CD8-positive, alpha-beta memory T cell (primary cell): ENCODE data around the gene NRIP1. TPM values are rescaled to one million over a fixed set of nuclear protein-coding genes. Genes with fewer than 3 reads are reported as not detected.

Source experiments
- CTCF ChIA-PET: fragments of 350-600 bp; sonication (Branson Sonifier 250); formaldehyde crosslinking; loops from one replicate; lab custom pipeline; 2021; ENCODE audit warnings: antibody characterized with exemption; lab: Charles Lee
- POLR2A ChIA-PET: fragments of 350-600 bp; sonication (Branson Sonifier 250); formaldehyde crosslinking; loops from one replicate; lab custom pipeline; 2021; ENCODE audit warnings: antibody characterized with exemption; lab: Charles Lee
- DNase-seq, 5 donors: peaks; one replicate each; pipeline versions ENCODE4 v3.0.0 to v3.0.0-alpha.2; 2020 to 2022; ENCODE audit warnings: mixed read lengths in 1 of 5
- H3K27ac ChIP-seq: one replicate; pipeline ENCODE4 v1.7.0; 2013; ENCODE audit warnings: low read depth, mild to moderate bottlenecking, low read length, moderate library complexity
- H3K27me3 ChIP-seq: 2 replicates; pipeline ENCODE4 v1.7.0; 2013; ENCODE audit warnings: low read length, mild to moderate bottlenecking; ENCODE audit not compliant: insufficient read depth, poor library complexity, severe bottlenecking
- H3K36me3 ChIP-seq: 2 replicates; pipeline ENCODE4 v1.7.0; 2013; ENCODE audit warnings: mild to moderate bottlenecking, low read length, moderate library complexity; ENCODE audit not compliant: insufficient read depth
- H3K4me1 ChIP-seq: 2 replicates; pipeline ENCODE4 v1.7.0; 2013; ENCODE audit warnings: mild to moderate bottlenecking, low read length, moderate library complexity; ENCODE audit not compliant: insufficient read depth
- H3K4me3 ChIP-seq: 2 replicates; pipeline ENCODE4 v1.7.0; 2013; ENCODE audit warnings: mild to moderate bottlenecking, low read length
- H3K9me3 ChIP-seq: 2 replicates; pipeline ENCODE4 v1.7.0; 2013; ENCODE audit warnings: mild to moderate bottlenecking, low read length
- H3K27ac Mint-ChIP-seq, 8 donors: one replicate each; pipeline ENCODE4 v1.8.0; 2020 to 2021; ENCODE audit warnings: mixed read lengths in 8 of 8, mild to moderate bottlenecking in 6 of 8, inconsistent platforms in 3 of 8, moderate library complexity in 3 of 8
- H3K27me3 Mint-ChIP-seq, 2 donors: one replicate each; pipeline ENCODE4 v1.8.0; 2020 to 2021; ENCODE audit warnings: mixed read lengths in 2 of 2, mild to moderate bottlenecking in 1 of 2, moderate library complexity in 1 of 2
- H3K36me3 Mint-ChIP-seq, 3 donors: one replicate each; pipeline ENCODE4 v1.8.0; 2020 to 2021; ENCODE audit warnings: mixed read lengths in 3 of 3, inconsistent platforms in 1 of 3, mild to moderate bottlenecking in 1 of 3
- H3K4me1 Mint-ChIP-seq, 3 donors: one replicate each; pipeline ENCODE4 v1.8.0; 2020 to 2021; ENCODE audit warnings: mixed read lengths in 3 of 3, inconsistent platforms in 1 of 3, mild to moderate bottlenecking in 1 of 3
- H3K4me3 Mint-ChIP-seq, 7 donors: one replicate each; pipeline ENCODE4 v1.8.0; 2020 to 2021; ENCODE audit warnings: mixed read lengths in 7 of 7, mild to moderate bottlenecking in 6 of 7, moderate library complexity in 4 of 7, inconsistent platforms in 2 of 7
- H3K9me3 Mint-ChIP-seq, 5 donors: one replicate each; pipeline ENCODE4 v1.8.0; 2020 to 2022; ENCODE audit warnings: mixed read lengths in 5 of 5, mild to moderate bottlenecking in 3 of 5, moderate library complexity in 2 of 5, inconsistent platforms in 1 of 5
- polyA plus RNA-seq: library from polyadenylated mRNA; unstranded; fragments of 300-500 nt; fragmentation: Illumina TruSeq; gene quantifications from one replicate; pipeline ENCODE4 v1.2.3, GENCODE V29; 2021
- total RNA-seq, 2 experiments: library from RNA; stranded (reverse); gene quantifications; one replicate each; pipeline ENCODE4 v1.2.3, GENCODE V29; 2021

The NRIP1 gene
- total and polyA plus RNA-seq, 3 experiments from 2014 or later: 14.6 to 37.6 (median 15.7) TPM

DNA sequence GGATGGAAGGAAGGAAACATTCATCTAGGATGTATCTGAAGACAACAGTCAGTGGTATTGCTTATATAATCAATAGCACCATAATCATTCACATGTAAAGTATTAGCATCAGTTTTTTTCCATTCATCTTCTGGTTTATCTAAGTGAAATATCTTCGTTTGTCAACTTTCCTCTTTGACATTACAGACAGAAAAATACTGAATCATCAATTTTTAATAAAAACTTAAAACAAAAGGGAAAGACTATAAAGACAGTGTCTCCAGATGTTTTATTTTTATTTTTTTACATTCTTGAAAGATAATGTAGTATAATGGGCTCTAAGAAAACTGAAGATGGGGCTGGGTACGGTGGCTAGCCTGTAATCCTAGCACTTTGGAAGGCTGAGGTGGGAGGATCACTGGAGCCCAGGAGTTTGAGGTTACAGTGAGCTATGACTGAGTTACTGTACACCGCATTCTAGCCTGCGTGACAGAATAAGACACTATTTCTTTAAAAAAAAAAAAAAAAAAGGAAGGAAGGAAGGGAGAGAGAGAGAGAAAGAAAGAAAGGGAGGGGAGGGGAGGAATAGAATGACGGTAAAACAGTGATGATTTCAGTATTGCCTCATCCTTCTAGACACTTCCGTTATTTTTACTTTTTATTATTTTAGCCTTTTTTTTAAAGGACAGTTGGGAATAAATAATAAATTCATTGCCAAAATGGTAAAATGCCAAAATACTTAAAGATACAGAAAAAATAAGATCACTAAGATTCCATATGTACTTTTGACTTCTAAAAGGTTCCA lies 89.5 kb downstream of the NRIP1 start:
- H3K27ac Mint-ChIP-seq: no peak overlapping the region
- ChIA-PET POLR2A (no interaction called here), CTCF (no interaction called here)

DNA sequence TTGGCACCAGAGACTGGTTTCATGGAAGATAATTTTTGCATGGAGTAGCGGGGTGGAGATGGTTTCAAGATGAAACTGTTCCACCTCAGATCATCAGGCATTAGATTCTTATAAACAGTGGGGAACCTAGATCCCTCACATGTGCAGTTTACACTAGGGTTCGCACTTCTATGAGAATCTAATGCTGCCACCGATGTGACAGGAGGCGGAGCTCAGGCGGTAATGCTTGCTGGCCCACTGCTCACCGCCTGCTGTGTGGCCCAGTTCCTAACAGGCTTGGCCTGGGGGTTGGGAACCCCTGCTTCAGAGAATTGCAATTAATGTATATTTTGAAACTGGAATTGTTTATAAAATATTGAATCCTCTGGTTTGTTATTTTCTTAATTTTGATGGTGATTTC lies 92.1 kb downstream of the NRIP1 start:
- ChIA-PET POLR2A (no interaction called here), CTCF (no interaction called here)
- no peaks in the 10 kb centered on the region for H3K4me1 ChIP-seq
- Mint-ChIP-seq H3K27ac (no peak overlapping the region), H3K4me3 (no peak overlapping the region), H3K4me1 (peaks cover 0 to 5% (median 0%) of the 10 kb centered on the region in 3 donors), H3K36me3 (peaks cover 5 to 13% (median 6%) of the 10 kb centered on the region in 3 donors), H3K9me3 (no peaks in the 10 kb centered on the region), H3K27me3 (no peaks in the 10 kb centered on the region)
- no peaks in the 10 kb centered on the region for H3K9me3 ChIP-seq
- no peak for DNase-seq
- H3K27ac ChIP-seq: no peak overlapping the region
- no peak overlapping the region for H3K4me3 ChIP-seq
- H3K27me3 ChIP-seq: no peaks in the 10 kb centered on the region
- H3K36me3 ChIP-seq: peaks cover 6% of the 10 kb centered on the region

More for the DNA sequence above, 89.5 kb downstream of the NRIP1 start:
- Mint-ChIP-seq H3K27me3 (no peaks in the 10 kb centered on the region), H3K4me3 (no peak overlapping the region), H3K36me3 (peaks cover 0 to 2% (median 0%) of the 10 kb centered on the region in 3 donors), H3K4me1 (peaks cover 0 to 10% (median 9%) of the 10 kb centered on the region in 3 donors), H3K9me3 (no peaks in the 10 kb centered on the region)
- H3K27ac ChIP-seq: no peak overlapping the region
- DNase-seq: no peak
- no peak overlapping the region for H3K4me3 ChIP-seq
- H3K4me1 ChIP-seq: no peaks in the 10 kb centered on the region
- H3K9me3 ChIP-seq: no peaks in the 10 kb centered on the region
- H3K36me3 ChIP-seq: no peaks in the 10 kb centered on the region
- H3K27me3 ChIP-seq: no peaks in the 10 kb centered on the region

GRCh38 chr21:14968821-14969220 lies 96.0 kb downstream of the NRIP1 start:
- POLR2A ChIA-PET: no interaction called here
- no peak for DNase-seq
- Mint-ChIP-seq H3K27ac (no peak overlapping the region), H3K9me3 (no peaks in the 10 kb centered on the region), H3K4me1 (peaks cover 4 to 18% (median 10%) of the 10 kb centered on the region in 3 donors), H3K27me3 (no peaks in the 10 kb centered on the region), H3K36me3 (peaks cover 10 to 28% (median 14%) of the 10 kb centered on the region in 3 donors), H3K4me3 (no peak overlapping the region)
- CTCF ChIA-PET: no interaction called here
- no peak overlapping the region for H3K4me3 ChIP-seq
- no peaks in the 10 kb centered on the region for H3K27me3 ChIP-seq
- H3K36me3 ChIP-seq: peaks cover 8% of the 10 kb centered on the region
- no peaks in the 10 kb centered on the region for H3K4me1 ChIP-seq
- no peak overlapping the region for H3K27ac ChIP-seq
- H3K9me3 ChIP-seq: no peaks in the 10 kb centered on the region

DNA sequence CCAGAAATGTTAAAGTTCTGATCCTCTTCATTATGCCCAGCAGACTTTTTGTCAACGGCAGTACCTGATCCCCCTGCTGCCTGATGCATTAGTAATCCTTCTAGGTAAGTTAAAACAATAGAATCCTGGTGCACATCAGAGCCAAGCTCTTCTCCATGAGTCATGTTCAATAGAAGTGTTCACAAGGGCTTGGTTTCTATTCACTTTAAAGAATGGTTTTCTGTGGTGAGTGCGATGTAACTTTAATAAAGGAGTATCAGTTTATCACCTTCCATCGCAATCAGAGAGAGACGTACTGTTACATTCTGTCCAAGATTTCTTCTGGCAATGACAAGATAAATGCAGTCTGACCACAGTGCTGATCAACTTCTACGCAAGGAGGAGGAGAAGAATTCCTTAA lies 96.8 kb downstream of the NRIP1 start:
- Mint-ChIP-seq H3K4me3 (no peak overlapping the region), H3K27ac (no peak overlapping the region), H3K9me3 (no peaks in the 10 kb centered on the region), H3K27me3 (no peaks in the 10 kb centered on the region), H3K36me3 (peaks cover 10 to 28% (median 14%) of the 10 kb centered on the region in 3 donors), H3K4me1 (peaks cover 4 to 18% (median 10%) of the 10 kb centered on the region in 3 donors)
- ChIA-PET CTCF (no interaction called here), POLR2A (no interaction called here)
- no peak for DNase-seq
- Histone ChIP-seq H3K4me3 (no peak overlapping the region), H3K27ac (no peak overlapping the region), H3K9me3 (no peaks in the 10 kb centered on the region), H3K27me3 (no peaks in the 10 kb centered on the region), H3K4me1 (no peaks in the 10 kb centered on the region), H3K36me3 (peaks cover 8% of the 10 kb centered on the region)

- Histone ChIP-seq H3K9me3 (no peaks in the 10 kb centered on the region), H3K27me3 (no peaks in the 10 kb centered on the region), H3K27ac (no peak overlapping the region), H3K4me3 (no peak overlapping the region), H3K36me3 (peaks cover 8% of the 10 kb centered on the region), H3K4me1 (no peaks in the 10 kb centered on the region)
- no peak for DNase-seq
- CTCF ChIA-PET: no interaction called here
- no peaks in the 10 kb centered on the region for H3K9me3 Mint-ChIP-seq
- no peak overlapping the region for H3K4me3 Mint-ChIP-seq
- POLR2A ChIA-PET: no interaction called here
- H3K36me3 Mint-ChIP-seq: peaks cover 10 to 28% (median 14%) of the 10 kb centered on the region in 3 donors
- peaks cover 4 to 18% (median 10%) of the 10 kb centered on the region in 3 donors for H3K4me1 Mint-ChIP-seq
- H3K27ac Mint-ChIP-seq: no peak overlapping the region
- no peaks in the 10 kb centered on the region for H3K27me3 Mint-ChIP-seq
Measured at GRCh38 chr21:14964621-14965020, 100.2 kb downstream of the NRIP1 start.

GRCh38 chr21:14962217-14962616 lies 102.6 kb downstream of the NRIP1 start:
- Mint-ChIP-seq H3K4me1 (peaks cover 4 to 18% (median 8%) of the 10 kb centered on the region in 3 donors), H3K9me3 (no peaks in the 10 kb centered on the region), H3K27me3 (no peaks in the 10 kb centered on the region), H3K27ac (peak overlapping the region in 1 of 8 donors; percentile 46), H3K4me3 (no peak overlapping the region), H3K36me3 (peaks cover 0 to 12% (median 8%) of the 10 kb centered on the region in 3 donors)
- Histone ChIP-seq H3K9me3 (no peaks in the 10 kb centered on the region), H3K36me3 (no peaks in the 10 kb centered on the region), H3K4me1 (no peaks in the 10 kb centered on the region), H3K27ac (no peak overlapping the region), H3K27me3 (no peaks in the 10 kb centered on the region), H3K4me3 (no peak overlapping the region)
- POLR2A ChIA-PET: no interaction called here
- CTCF ChIA-PET: no interaction called here
- DNase-seq: no peak

GRCh38 chr21:14961502-14961901 lies 103.3 kb downstream of the NRIP1 start:
- CTCF ChIA-PET: no interaction called here

GRCh38 chr21:14959343-14959742 lies 105.5 kb downstream of the NRIP1 start:
- Histone ChIP-seq H3K27ac (no peak overlapping the region), H3K4me3 (no peak overlapping the region), H3K9me3 (no peaks in the 10 kb centered on the region), H3K4me1 (no peaks in the 10 kb centered on the region), H3K36me3 (no peaks in the 10 kb centered on the region), H3K27me3 (no peaks in the 10 kb centered on the region)
- Mint-ChIP-seq H3K9me3 (no peaks in the 10 kb centered on the region), H3K4me3 (no peak overlapping the region), H3K27ac (peak overlapping the region in 1 of 8 donors; percentile 27), H3K4me1 (no peaks in the 10 kb centered on the region), H3K36me3 (no peaks in the 10 kb centered on the region), H3K27me3 (no peaks in the 10 kb centered on the region)
- CTCF ChIA-PET: no interaction called here
- POLR2A ChIA-PET: no interaction called here
- no peak for DNase-seq

More at GRCh38 chr21:14961502-14961901, 103.3 kb downstream of the NRIP1 start:
- Mint-ChIP-seq H3K27me3 (no peaks in the 10 kb centered on the region), H3K4me1 (peaks cover 4 to 12% (median 5%) of the 10 kb centered on the region in 3 donors), H3K4me3 (no peak overlapping the region), H3K36me3 (peaks cover 0 to 6% (median 5%) of the 10 kb centered on the region in 3 donors), H3K9me3 (no peaks in the 10 kb centered on the region), H3K27ac (no peak overlapping the region)
- Histone ChIP-seq H3K9me3 (no peaks in the 10 kb centered on the region), H3K4me1 (no peaks in the 10 kb centered on the region), H3K27me3 (no peaks in the 10 kb centered on the region), H3K36me3 (no peaks in the 10 kb centered on the region), H3K4me3 (no peak overlapping the region), H3K27ac (no peak overlapping the region)
- DNase-seq: no peak
- POLR2A ChIA-PET: no interaction called here
